ENCODE results near the gene TMEM165.

The TMEM165 gene

DNA sequence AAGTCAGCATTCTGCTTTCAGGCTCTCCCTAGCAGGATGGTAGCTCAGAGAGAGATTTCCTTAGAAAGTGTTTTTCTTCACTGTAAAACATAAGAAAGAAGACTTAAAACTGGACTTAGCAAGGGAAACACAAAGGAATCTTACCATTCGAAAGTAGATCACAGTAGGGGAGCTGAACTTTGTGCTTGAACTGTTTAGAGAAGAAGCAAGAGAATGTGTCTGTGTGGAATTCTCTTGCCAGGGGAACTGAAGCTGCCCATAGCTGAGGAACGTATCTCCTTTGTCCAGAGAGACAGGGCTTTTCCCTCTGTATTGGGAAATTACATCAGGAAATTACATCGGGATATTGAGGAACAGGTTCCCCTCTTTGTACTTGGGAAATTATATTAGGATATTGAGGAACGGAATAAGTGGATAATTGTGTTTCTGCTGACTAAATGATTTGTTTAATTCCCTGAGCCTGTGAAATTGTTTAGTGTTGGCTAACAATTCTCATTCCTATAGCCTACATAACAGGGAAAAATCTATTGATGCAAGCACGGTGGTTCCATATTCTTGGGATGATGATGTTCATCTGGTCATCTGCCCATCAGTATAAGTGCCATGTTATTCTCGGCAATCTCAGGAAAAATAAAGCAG lies 28.6 kb upstream of the TMEM165 start:
- DNase-seq (ENCODE audit: low read depth): no peak

DNA sequence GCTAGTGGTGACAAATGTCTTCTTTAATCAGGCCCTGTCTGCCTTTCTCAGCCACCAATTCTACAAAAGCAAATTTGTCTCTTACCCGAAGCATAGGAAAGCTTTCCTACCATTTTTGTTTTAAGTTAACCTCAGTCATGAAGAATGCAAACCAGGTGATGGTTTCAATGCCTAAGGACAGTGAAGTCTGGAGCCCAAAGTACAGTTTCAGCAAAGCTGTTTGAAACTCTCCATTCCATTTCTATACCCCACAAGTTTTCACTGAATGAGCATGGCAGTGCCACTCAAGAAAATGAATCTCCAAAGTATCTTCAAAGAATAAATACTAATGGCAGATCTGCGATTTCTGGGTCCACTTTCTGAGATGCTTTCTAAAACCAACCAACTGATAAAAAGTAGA lies 25.8 kb upstream of the TMEM165 start:
- DNase-seq (ENCODE audit: low read depth): no peak

DNA sequence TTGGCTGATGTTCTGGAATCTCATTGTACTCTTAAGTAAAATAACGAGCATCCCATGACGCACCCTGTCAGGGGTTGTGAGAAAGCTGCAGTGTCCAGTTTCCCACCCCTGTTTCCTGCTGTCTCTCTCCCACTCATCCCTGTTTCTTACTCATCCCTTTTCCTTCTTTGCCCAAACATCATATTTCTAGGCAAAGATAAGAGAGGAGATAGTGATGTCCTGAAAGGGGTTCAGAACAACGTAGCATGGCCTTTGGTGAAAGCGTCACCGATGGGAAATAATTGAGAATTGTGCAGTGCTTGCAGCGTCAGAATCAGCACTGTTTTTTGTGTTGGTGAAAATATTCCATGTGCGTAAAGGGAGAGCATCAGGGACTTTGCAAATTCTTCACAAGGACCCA lies 23.5 kb upstream of the TMEM165 start:
- no peak for DNase-seq (ENCODE audit: low read depth)

DNA sequence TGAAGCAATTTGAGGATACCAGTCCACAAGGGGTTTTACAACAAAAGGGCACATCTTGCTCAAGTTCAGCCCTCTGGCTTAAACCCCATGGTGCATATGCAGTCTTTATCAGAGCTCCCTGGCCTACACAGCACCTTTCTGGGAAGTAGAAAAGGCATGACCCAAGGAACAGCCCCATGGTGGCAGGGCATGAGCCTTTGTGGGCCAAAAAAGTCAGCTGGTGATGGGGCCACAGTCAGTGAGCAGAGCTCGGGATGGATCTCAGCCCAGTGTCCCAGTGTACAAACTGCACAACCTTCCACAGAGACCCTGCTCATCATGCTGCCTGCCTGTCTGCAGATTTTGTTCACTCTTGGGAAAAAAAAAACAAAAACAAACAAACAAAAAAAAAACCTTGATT lies 22.3 kb upstream of the TMEM165 start:
- DNase-seq (ENCODE audit: low read depth): no peak

DNA sequence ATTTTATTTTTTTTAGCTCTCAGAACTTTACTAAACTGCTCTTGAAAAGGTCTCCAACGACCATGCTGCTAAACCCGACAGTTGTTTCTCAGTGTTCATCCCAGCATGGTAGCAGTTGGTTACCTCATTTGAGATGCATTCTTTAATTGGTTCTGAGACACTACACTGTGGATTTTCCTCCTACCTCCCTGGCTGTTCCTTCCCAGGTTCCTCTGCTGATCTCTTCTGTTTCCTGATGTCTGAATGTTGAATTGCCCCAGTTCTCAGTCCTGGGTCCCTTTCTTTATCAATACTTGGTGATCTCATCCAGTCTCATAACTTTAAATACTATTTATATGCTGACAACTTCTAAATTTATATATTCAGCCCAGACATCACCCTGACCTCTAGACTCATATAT lies 19.1 kb upstream of the TMEM165 start:
- DNase-seq (ENCODE audit: low read depth): no peak

DNA sequence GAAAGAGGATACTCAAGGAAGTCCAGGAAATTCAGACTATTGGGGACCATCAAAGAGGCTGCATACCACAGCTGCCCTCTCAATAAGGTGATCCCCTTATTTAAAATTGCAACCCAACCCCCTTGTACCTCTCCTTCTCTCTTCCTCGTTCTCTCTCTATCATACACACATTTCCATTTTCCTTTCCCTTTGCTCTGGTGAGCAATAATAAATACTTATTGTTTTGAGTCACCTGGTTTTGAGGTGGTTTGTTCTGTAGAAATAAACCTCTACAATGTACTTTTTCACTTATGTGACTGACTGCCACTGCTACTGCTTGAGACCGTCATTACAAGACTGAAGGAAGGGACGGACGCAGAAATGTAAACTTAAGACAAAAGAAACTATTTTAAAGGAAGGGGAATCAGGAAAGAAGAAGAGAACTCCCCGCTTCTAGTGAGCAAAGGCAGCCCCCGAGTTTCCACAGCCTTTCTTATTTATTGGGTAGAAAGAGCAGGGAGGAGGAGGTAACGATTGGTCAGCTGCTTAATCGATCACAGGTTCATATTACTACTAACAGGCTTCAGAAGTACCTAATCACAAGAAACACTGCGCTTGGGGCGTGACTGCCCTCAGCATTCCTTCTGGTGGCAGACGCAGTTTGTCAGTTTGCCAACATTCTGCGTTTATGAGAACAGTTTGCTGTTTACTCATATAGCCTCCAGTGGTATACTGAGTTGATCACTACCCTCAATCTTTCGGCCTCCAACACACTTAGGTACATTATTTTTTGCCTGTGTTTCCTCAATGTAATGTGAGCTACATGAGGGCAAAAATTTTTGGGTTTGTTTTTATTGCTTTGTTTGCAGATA lies 16.9 kb upstream of the TMEM165 start:
- DNase-seq (ENCODE audit: low read depth): no peak

DNA sequence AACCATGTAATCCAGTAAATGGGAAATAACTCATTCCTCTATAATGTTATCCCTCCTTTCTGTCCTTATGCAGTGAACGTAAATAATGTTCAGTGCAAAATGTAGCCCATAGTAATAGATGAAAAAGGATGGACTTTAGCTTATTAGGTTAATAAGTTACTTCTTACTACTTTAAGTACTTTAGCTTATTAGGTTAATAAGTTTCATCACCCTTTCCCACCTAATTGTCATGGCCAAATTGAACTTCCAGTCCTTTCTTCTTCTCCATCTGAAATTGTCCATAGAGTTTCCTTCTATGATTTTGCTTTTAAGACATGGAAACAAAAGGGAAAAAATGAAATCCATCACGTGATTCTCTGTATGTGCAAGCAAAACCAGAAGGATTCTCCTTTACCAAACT lies 15.2 kb upstream of the TMEM165 start:
- DNase-seq (ENCODE audit: low read depth): no peak

DNA sequence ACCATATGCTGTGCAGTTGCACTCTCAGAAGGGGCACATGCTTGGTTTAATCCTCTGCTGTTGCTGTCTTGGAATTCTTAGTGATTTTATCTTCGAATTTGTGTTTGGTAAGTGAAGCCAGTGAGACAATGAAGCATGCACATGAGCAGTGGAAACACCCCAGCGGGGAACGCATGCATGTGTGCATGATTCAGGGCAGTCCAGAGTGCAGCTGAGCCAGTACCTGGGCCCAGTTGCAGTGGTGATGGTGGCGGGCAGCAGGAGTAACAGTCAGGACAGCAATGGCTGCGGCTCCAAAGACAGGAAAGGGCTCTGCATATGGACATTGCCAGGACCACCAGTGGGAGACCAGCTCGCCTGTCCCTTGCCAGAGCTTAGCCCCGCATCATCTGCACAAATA lies 14.3 kb upstream of the TMEM165 start:
- DNase-seq (ENCODE audit: low read depth): no peak

DNA sequence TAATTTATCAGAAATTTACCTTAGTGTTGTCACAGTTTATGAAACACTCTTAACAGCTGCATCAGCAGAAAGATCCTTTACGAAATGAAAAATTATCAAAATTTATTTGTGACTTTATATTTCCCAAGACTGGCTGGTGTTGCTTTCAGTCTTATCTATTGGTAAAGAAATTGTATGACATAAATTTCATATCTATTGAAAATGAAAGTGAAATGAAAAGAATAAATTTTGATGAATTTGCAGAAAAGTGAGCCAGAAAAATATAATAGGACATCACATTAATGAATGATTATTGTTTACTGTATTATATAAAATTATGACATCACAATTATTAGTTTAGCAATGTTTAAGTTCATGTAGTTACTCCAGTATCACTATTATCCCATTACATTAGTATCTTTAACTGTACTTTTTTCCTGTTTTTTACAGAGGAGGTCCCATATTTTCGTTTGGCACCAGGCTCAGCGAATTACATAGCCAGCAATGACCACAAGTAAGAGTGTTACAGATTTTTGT lies 13.2 kb upstream of the TMEM165 start:
- no peak for DNase-seq (ENCODE audit: low read depth)

DNA sequence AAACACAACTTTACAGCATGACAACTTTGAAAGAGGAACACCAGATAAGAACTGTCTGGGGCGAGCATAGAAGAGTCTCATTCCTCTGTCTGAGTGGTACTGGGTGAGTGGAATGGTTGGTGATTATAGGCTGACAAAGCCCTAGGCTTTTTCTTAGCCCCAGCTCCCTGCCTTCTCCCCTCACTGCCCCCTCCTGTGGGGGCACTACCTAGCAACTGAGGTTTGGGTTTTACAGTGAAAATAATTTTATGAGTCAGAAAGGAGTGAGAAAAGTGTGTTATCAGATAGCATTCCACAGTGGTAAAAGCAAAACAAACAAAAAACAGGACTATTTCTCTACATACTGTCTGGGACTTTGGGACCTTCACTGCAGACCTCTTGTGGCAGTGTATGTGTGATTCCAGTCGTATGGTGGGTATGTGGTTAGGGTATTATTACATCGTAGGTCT lies 10.5 kb upstream of the TMEM165 start:
- no peak for DNase-seq (ENCODE audit: low read depth)

DNA sequence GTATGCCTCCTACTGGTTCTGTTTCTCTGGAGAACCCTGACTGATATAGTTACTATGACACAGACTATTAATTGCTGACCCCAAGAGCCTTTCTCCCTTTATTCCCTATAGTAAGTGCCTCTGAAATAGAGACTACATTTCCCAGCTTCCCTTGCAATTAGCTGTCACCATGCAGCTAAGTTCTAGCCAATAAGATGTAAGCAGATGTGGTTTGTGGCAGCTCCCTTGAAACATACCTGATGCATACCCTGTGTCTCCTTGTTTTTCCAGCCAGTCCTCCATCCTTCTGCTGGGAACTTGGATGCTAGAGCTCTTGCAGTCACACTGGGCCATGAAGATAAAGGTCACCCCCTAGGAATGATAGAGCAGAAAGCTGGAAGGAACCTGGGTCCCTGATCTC lies 9.7 kb upstream of the TMEM165 start:
- no peak for DNase-seq (ENCODE audit: low read depth)

DNA sequence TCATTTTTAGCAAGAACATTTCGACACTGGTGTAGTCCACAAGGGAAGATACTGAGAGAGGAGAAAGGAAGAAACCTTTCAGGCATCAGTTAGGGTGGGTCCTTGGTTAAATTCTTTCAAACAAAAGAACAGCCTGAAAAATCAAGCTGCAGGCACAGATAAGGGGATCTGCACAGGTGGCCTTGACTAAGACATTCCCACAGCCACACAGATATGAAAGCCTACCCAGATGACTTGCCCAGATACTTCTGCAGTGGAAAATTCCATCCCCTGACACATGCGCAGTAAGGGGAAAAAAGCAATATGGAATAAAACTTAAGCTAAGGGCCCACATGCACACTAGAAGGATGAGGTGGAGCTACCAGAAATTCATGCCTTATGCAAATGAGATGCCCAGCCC lies 8.9 kb upstream of the TMEM165 start:
- DNase-seq (ENCODE audit: low read depth): no peak

DNA sequence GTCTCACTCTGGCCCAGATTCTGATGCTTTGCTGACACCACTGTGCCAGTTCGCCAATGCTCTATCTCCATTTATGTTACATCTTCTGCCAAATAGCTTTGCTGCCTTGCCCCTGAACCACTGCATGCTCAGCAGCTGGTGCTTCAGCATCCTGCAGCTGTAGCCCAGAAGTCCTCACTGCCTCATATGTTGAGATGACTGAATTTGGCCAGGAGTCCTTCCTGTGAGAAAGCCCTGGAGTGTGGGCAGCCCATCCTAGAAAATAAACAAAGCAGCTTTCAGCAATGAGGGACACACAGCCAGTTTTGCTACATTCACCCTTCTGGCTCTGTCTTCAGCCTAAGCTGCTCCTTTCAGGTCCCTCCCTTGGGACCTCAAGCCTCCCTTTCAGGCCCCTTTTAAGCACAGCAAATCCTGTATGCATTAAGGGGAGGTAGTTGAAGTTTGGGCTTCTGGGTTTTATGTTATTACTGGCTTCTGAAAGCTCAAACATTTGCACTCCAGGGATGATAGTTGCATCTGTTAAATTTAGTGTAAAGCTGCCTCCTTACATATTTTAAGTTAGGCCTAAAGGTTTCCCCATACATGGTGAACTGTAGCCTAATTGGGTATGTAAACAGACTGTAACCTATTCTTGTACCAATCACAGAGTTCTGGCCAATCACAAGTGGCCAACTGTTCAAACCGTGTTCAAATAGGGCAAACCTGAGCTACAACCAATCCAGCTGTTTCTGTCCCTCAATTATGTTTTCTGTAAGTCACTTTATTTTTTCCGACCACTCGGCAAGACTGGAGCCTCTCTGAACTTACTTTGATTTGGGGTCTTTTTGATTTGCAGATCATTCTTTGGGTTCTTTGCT lies 2.1 kb upstream of the TMEM165 start:
- no peak for DNase-seq (ENCODE audit: low read depth)

DNA sequence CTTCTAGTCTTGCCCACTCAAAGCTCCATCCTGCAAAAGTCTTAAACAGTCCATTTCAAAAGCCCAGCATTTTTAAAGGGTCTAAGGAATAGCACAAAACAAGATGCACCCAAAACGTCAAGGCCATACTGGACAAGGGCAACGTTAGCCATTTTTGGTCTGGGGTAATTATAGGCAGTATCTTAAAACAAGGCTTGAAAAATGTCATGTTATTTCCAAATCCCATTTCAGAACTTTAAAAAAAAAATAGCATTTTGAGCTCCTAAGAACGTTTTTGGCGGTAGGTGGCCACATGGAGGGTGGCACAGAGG lies 584 bp upstream of the TMEM165 start:
- no peak for DNase-seq (ENCODE audit: low read depth)

DNA sequence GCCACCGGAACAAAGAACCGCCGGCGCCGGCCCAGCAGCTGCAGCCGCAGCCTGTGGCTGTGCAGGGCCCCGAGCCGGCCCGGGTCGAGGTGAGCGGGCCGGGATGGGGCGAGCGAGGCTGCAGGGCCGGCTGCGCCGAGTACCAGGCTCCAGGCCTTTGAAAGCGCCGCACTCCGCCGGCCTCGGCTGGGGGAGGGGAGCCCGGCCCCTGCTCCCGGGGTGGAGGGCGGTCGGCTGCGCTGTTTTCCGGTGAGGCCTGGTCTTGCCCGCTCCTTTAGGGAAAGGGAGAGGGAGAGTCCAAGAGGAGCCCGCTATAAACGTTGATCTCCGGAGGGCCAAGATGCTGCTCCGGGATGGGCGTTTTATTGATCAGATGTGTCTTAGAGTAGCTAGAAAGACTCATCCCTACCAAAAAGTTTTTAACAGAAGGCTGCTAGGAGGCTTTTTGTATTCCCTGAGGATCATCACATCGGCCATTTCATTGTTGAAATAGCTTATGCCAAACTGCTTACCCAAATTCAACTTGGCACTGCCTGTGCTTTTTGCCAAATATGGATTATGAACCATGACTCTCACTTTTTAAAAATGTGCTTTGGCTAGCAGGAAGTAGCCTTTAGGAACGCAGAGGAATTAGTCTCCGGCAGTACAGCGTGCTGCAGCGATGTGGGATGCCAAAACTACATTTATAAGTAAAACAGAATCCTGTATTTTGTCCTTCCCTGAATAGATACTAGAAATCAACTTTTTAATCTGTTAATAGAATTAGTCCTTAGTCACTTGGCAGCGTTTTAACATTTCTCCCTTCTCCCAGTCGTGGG lies 760 bp downstream of the TMEM165 start:
- DNase-seq (ENCODE audit: low read depth): no peak

DNA sequence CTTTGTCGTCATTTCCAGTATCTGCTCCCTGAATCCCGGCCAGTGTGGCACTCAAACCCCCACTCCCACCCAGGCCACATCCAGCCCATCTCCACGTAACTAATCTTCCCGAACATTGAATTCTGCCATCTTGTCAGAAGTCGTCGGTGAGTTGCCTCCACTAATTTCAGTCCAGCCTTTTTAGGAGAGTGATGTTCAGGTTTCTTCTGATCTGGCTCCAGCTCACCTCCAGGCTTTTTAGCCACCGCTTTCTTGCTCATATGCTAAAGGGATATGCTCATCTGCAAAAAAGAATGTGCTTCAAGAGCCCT lies 1.3 kb downstream of the TMEM165 start:
- DNase-seq (ENCODE audit: low read depth): no peak

DNA sequence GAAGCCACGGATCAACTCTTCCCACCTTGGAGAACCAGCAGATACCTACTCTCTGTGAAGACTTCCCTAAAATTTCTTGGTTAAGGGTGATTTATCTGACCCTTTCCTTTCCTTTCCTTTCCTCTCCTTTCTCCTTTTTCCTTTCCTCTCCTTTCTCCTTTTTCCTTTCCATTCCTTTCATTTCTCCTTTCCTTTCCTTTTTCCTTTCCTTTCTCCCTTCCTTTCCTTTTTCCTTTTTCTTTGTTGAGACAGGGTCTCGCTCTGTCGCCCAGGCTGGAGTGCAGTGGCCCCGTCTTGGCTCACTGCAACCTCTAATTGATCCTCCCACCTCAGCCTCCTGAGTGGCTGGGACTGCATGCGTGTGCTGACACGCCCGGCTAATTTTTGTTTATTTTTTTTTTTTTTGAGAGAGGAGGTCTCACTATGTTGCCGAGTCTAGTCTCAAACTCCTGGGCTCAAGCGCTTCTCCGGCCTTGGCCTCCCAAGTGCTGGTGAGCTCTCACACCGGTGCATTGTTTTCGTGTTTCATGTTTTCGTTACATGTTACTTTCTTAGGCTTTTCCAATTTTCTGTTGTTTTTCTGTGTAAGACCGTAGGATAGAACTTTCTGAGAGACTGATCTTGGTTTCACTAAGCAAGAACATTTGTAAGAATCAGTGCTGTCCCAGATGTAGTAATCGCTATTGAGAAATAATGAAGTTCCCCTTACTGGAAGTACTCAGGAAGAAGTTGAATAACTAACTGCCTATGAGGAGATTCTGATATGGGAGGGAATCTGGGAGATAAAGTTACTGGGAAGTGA lies 2.0 kb downstream of the TMEM165 start:
- no peak for DNase-seq (ENCODE audit: low read depth)

DNA sequence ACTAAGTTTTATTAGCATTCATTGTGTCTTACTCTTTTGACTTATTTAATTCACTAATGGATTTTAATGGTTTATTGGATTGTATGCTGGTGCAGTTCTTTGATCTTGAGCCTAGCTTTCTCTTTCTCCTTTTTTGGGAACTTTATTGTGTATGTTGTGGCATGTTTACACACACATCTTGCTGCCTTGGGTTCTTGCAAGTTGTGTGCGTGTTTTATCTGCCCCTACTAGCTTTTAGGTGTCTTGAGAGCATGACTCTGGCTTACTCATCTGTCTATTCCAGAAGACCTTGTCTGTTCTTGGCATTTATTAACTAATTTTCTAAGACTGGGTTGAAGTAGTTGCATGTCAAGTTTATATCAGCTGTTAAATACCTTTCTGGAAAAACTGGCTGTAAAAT lies 2.7 kb downstream of the TMEM165 start:
- DNase-seq (ENCODE audit: low read depth): no peak

DNA sequence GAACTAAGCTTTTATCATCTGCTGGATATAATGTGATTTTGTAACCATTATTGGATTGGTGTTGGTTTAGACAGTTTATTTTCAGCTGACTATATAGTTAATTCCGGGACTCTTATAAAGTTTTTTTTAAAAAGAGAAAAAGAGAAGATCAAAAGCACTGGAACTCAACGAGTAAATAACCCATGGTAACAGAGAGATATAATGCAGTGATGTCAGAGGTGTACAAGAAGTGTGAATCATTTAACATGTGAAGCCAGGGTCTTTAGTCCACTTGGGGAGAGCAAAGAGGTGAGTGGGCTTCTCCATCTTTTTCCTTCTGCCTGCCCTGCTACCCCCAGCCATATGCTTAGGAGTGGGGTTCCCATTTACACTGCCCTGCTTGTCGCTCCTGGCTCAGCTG lies 3.2 kb downstream of the TMEM165 start:
- DNase-seq (ENCODE audit: low read depth): no peak

DNA sequence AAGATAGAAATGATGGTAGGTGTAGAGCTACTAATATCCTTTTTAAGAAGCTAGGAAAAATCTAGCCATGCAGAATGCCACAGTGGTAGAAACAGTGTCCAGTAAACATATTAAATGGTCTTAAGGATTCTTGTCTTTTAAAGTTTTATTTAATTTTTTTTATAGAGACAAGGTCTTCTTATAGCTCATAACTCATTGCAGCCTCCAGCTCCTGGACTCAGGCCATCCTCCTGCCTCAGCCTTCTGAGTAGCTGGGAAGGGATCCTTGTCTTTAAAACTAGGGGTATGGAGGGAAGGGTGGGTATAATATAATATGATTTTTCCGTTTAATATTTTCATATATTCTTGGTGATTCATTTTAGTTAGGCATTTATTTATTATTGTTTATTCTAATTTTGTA lies 3.8 kb downstream of the TMEM165 start:
- DNase-seq (ENCODE audit: low read depth): no peak

DNA sequence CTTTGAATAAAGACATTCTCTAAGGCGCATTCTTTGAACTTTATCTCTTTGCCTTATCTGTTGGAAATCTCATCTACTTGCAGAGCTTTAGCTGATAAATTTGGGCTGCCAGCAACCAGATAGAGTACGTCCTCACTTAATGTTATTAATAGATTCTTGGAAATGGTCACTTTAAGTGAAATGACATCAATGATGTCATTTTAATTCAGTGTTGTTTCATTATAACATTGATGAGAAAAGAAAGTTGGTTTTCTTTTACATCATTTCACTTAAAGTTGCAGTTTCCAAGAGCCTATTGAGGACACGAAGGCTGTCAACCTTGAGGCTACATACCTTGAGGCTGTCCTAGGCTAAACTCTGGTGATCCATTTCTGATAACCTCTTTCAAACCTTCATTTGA lies 9.3 kb downstream of the TMEM165 start:
- DNase-seq (ENCODE audit: low read depth): no peak

All from stimulated activated CD8-positive, alpha-beta memory T cell treated with anti-CD3 and anti-CD28 coated beads, Interleukin-15, amount 100 ng/mL, for 24 hours (primary cell).